Fibroblast of gingiva (primary cell): ENCODE data around the gene SCGB1D1.

Source experiments
- DNase-seq: peaks from one replicate; pipeline ENCODE4 v3.0.0-alpha.2; 2011; ENCODE audit warnings: low read depth

Gene SCGB1D1

GRCh38 chr11:62233730-62234129 is 43.7 kb downstream of the SCGB1D1 start:
- DNase-seq, result no peak

GRCh38 chr11:62236187-62236586 is 46.2 kb downstream of the SCGB1D1 start:
- DNase-seq, result no peak

GRCh38 chr11:62237499-62237898 is 47.5 kb downstream of the SCGB1D1 start:
- no peak for DNase-seq

- no peak for DNase-seq
Measured at GRCh38 chr11:62238151-62238550, 48.1 kb downstream of the SCGB1D1 start.

- no peak for DNase-seq
Measured at GRCh38 chr11:62241095-62241494, 51.1 kb downstream of the SCGB1D1 start.

- no peak for DNase-seq
Measured at GRCh38 chr11:62242021-62242420, 52.0 kb downstream of the SCGB1D1 start, which contains the start of gene SCGB1D2. Gene SCGB1D2, plus strand, starts transcription at chr11:62242239. Its CDS starts 69 bp downstream, at chr11:62242308.
